Keratinocyte (primary cell): ENCODE data around the gene ADGRB3. TPM values are rescaled to one million over a fixed set of nuclear protein-coding genes. Genes with fewer than 3 reads are reported as not detected.

Source experiments
- DNase-seq: peaks from one replicate; pipeline ENCODE4 v3.0.0-alpha.2; 2011; ENCODE audit warnings: low read depth, missing footprints, low spot score
- FAIRE-seq: peaks from 2 replicates; lab custom pipeline; 2011; peaks lifted over from hg19 to GRCh38; lab: Jason Lieb, UNC
- H2AFZ ChIP-seq: 2 replicates; pipeline ENCODE4 v1.6.0; 2012; ENCODE audit warnings: low read length, control low read depth, inconsistent platforms; ENCODE audit not compliant: control insufficient read depth
- H3K27ac ChIP-seq: 2 replicates; pipeline ENCODE4 v1.5.1; 2011; ENCODE audit warnings: low read length; ENCODE audit not compliant: control insufficient read depth, insufficient read depth
- H3K27me3 ChIP-seq: 3 replicates; pipeline ENCODE4 v1.6.0; 2011; ENCODE audit warnings: low read length; ENCODE audit not compliant: control insufficient read depth, insufficient read depth; ENCODE audit errors: extremely low read depth
- H3K36me3 ChIP-seq, 2 experiments: 2 replicates in 1 of 2; 3 replicates in 1 of 2; pipeline ENCODE4 v1.5.1; 2011; ENCODE audit warnings: low read length in 2 of 2, mild to moderate bottlenecking in 1 of 2; ENCODE audit not compliant: control insufficient read depth in 2 of 2, insufficient read depth in 2 of 2; ENCODE audit errors: extremely low read depth in 1 of 2
- H3K4me1 ChIP-seq: 3 replicates; pipeline ENCODE4 v1.5.1; 2011; ENCODE audit warnings: low read length; ENCODE audit not compliant: control insufficient read depth, insufficient read depth; ENCODE audit errors: extremely low read depth
- H3K4me2 ChIP-seq: 3 replicates; pipeline ENCODE4 v1.6.0; 2011; ENCODE audit warnings: low read depth, low read length; ENCODE audit not compliant: control insufficient read depth, insufficient read depth; ENCODE audit errors: extremely low read depth
- H3K4me3 ChIP-seq, 3 experiments: fragments of 200-600 bp in 1 of 3; sonication (generic) in 1 of 3; 2 replicates in 2 of 3; 3 replicates in 1 of 3; pipeline ENCODE4 v1.5.1; 2011 to 2016; ENCODE audit warnings: low read length in 3 of 3, mild to moderate bottlenecking in 3 of 3, control low read depth in 2 of 3, inconsistent platforms in 1 of 3, low read depth in 1 of 3, mixed read lengths in 1 of 3, mixed run types in 1 of 3, moderate library complexity in 1 of 3; ENCODE audit not compliant: control insufficient read depth in 2 of 3, insufficient read depth in 2 of 3; ENCODE audit errors: extremely low read depth in 1 of 3
- H3K79me2 ChIP-seq: 2 replicates; pipeline ENCODE4 v1.6.0; 2012; ENCODE audit warnings: low read length; ENCODE audit not compliant: control insufficient read depth, insufficient read depth
- H3K9ac ChIP-seq: 3 replicates; pipeline ENCODE4 v1.6.0; 2011; ENCODE audit warnings: low read length; ENCODE audit not compliant: control insufficient read depth, insufficient read depth; ENCODE audit errors: extremely low read depth
- H3K9me1 ChIP-seq: 3 replicates; pipeline ENCODE4 v1.6.0; 2011; ENCODE audit warnings: low read length; ENCODE audit not compliant: control insufficient read depth, insufficient read depth; ENCODE audit errors: extremely low read depth
- H3K9me3 ChIP-seq: 2 replicates; pipeline ENCODE4 v1.5.1; 2012; ENCODE audit warnings: low read depth, low read length; ENCODE audit not compliant: control insufficient read depth
- H4K20me1 ChIP-seq: 3 replicates; pipeline ENCODE4 v1.6.0; 2011; ENCODE audit warnings: low read length; ENCODE audit not compliant: control insufficient read depth, insufficient read depth; ENCODE audit errors: extremely low read depth
- CTCF ChIP-seq, 3 experiments: IDR thresholded peaks in 1 of 3; conservative IDR thresholded peaks in 1 of 3; optimal IDR thresholded peaks in 1 of 3; 2 replicates in 2 of 3; 3 replicates in 1 of 3; pipeline versions ENCODE3 to v1.5.1; 2011; ENCODE audit warnings: low read length in 3 of 3, mild to moderate bottlenecking in 3 of 3, moderate library complexity in 2 of 3, control low read depth in 1 of 3, inconsistent platforms in 1 of 3; ENCODE audit not compliant: insufficient read depth in 2 of 3; ENCODE audit errors: extremely low read depth in 1 of 3
- EZH2 ChIP-seq: IDR thresholded peaks from one replicate; pipeline ENCODE4 v1.6.1; 2012; ENCODE audit warnings: inconsistent platforms, mild to moderate bottlenecking, low read length, moderate library complexity
- dilution Hi-C: fragments of 300-500 bp; cut with MboI; formaldehyde crosslinking; loops from one replicate; pipeline ENCODE4 v1.7.0; 2020; ENCODE audit warnings: low sequenced_read_pairs; ENCODE audit not compliant: extremely low pct_ligation_motif_present
- polyA plus RNA-seq, 5 experiments: library from polyadenylated mRNA; depleted of rRNA in 3 of 5; stranded (reverse) in 3 of 5; stranded (forward) in 1 of 5; unstranded in 1 of 5; fragments of >200 nt; gene quantifications; 1 replicate in 1 of 5; 2 replicates in 3 of 5; 3 replicates in 1 of 5; pipeline versions ENCODE4 v1.2.1 to v1.2.3, GENCODE V29; 2011 to 2012; ENCODE audit warnings: missing spikeins in 2 of 5, low read depth in 1 of 5, low replicate concordance in 1 of 5

Gene ADGRB3
- polyA plus RNA-seq, 1 donor (not counting 4 experiments of a cell fraction or from before 2014, with no cell fraction given) = not detected

- FAIRE-seq = no peak
- TF ChIP-seq CTCF (optimal IDR thresholded peaks at IDR 0.05 in 1 of 3, IDR thresholded peaks at IDR 0.05 in 1 of 3, conservative IDR thresholded peaks at IDR 0.05 in 1 of 3; ENCODE audit: extremely low read depth in 1 of 3, insufficient read depth in 2 of 3, low read length in 3 of 3) (no peak), EZH2 (no peak)
These were observed 744.4 kb downstream of the ADGRB3 start for GRCh38 chr6:69379518-69379917.

GRCh38 chr6:69383627-69384026 is 748.5 kb downstream of the ADGRB3 start:
- no peaks in the 10 kb centered on the region for H3K9me1 ChIP-seq
- H3K9me3 ChIP-seq = no peaks in the 10 kb centered on the region
- no peak for FAIRE-seq
- H3K9ac ChIP-seq = no peak overlapping the region
- H3K4me2 ChIP-seq = no peak overlapping the region
- H3K27me3 ChIP-seq = no peaks in the 10 kb centered on the region
- H4K20me1 ChIP-seq = no peaks in the 10 kb centered on the region
- no peaks in the 10 kb centered on the region for H3K4me1 ChIP-seq
- no peak for DNase-seq
- H3K36me3 ChIP-seq = no peaks in the 10 kb centered on the region
- no peak overlapping the region for H2AFZ ChIP-seq
- H3K27ac ChIP-seq = no peak overlapping the region
- dilution Hi-C loops = no loop called here
- H3K4me3 ChIP-seq = no peak overlapping the region
- TF ChIP-seq CTCF (optimal IDR thresholded peaks at IDR 0.05 in 1 of 3, IDR thresholded peaks at IDR 0.05 in 1 of 3, conservative IDR thresholded peaks at IDR 0.05 in 1 of 3; ENCODE audit: extremely low read depth in 1 of 3, insufficient read depth in 2 of 3, low read length in 3 of 3) (no peak), EZH2 (no peak)
- no peaks in the 10 kb centered on the region for H3K79me2 ChIP-seq

More at GRCh38 chr6:69379518-69379917, 744.4 kb downstream of the ADGRB3 start:
- dilution Hi-C loops = no loop called here
- Histone ChIP-seq H3K27ac (no peak overlapping the region), H3K9me3 (no peaks in the 10 kb centered on the region), H3K79me2 (no peaks in the 10 kb centered on the region), H3K4me3 (no peak overlapping the region), H3K9me1 (no peaks in the 10 kb centered on the region), H4K20me1 (no peaks in the 10 kb centered on the region), H3K27me3 (no peaks in the 10 kb centered on the region), H3K9ac (no peak overlapping the region), H3K4me2 (no peak overlapping the region), H3K4me1 (no peaks in the 10 kb centered on the region), H2AFZ (no peak overlapping the region), H3K36me3 (no peaks in the 10 kb centered on the region)
- no peak for DNase-seq
